GM18870 (cell line): ENCODE data around the gene SART3.
A peak's percentile ranks its signal among the peaks of the same experiment; 100 is the strongest.

Experiments
- ATAC-seq: cut with Tn5 transposase; IDR thresholded peaks from one replicate; pipeline ENCODE4 v1.9.1; 2021; ENCODE audit warnings: moderate library complexity; ENCODE audit not compliant: unreplicated experiment

The SART3 gene

GRCh38 chr12:108560752-108561719, at the start of gene SART3:
SART3 (minus strand) TSS chr12:108561173; CDS start chr12:108561154, 19 bp downstream.
- ATAC-seq: peak; percentile 42

- ATAC-seq: no peak
Measured at GRCh38 chr12:108610336-108610815, 49.4 kb upstream of the SART3 start.

GRCh38 chr12:108609537-108610335, 48.8 kb upstream of the SART3 start:
- no peak for ATAC-seq

GRCh38 chr12:108608616-108609015, 47.6 kb upstream of the SART3 start:
- no peak for ATAC-seq

- no peak for ATAC-seq
Measured at GRCh38 chr12:108607981-108608600, 47.1 kb upstream of the SART3 start.

- ATAC-seq: no peak
Measured at GRCh38 chr12:108606492-108606891, 45.5 kb upstream of the SART3 start.

- no peak for ATAC-seq
Measured at GRCh38 chr12:108605690-108606406, 44.9 kb upstream of the SART3 start.

- no peak for ATAC-seq
Measured at GRCh38 chr12:108605000-108605689, 44.2 kb upstream of the SART3 start.

GRCh38 chr12:108604208-108604941, 43.4 kb upstream of the SART3 start:
- ATAC-seq: no peak

GRCh38 chr12:108603743-108604142, 42.8 kb upstream of the SART3 start:
- ATAC-seq: no peak

- no peak for ATAC-seq
Measured at GRCh38 chr12:108602976-108603704, 42.2 kb upstream of the SART3 start.

- no peak for ATAC-seq
Measured at GRCh38 chr12:108602209-108602705, 41.3 kb upstream of the SART3 start.

- no peak for ATAC-seq
Measured at GRCh38 chr12:108600702-108601007, 39.7 kb upstream of the SART3 start.

GRCh38 chr12:108599948-108600701, 39.2 kb upstream of the SART3 start:
- no peak for ATAC-seq

GRCh38 chr12:108599541-108599940, 38.6 kb upstream of the SART3 start:
- ATAC-seq: no peak

- no peak for ATAC-seq
Measured at GRCh38 chr12:108598553-108599250, 37.7 kb upstream of the SART3 start.
